Skeletal muscle tissue (tissue), 4 donors: ENCODE data around the gene OPA1. TPM values are rescaled to one million over a fixed set of nuclear protein-coding genes. Genes with fewer than 3 reads are reported as not detected.

ENCODE experiments used
- H3K27ac ChIP-seq: one replicate; pipeline ENCODE4 v1.7.0; 2013; ENCODE audit warnings: mild to moderate bottlenecking, low read depth, low read length, inconsistent platforms
- H3K27me3 ChIP-seq, 3 donors: one replicate each; pipeline ENCODE4 v1.7.0; 2013; ENCODE audit warnings: low read length in 3 of 3; ENCODE audit not compliant: control insufficient read depth in 3 of 3, insufficient read depth in 3 of 3
- H3K36me3 ChIP-seq, 3 donors: one replicate each; pipeline ENCODE4 v1.7.0; 2013; ENCODE audit warnings: low read length in 3 of 3; ENCODE audit not compliant: control insufficient read depth in 3 of 3, insufficient read depth in 3 of 3
- H3K4me1 ChIP-seq, 3 donors: one replicate each; pipeline ENCODE4 v1.7.0; 2013; ENCODE audit warnings: low read length in 3 of 3, mild to moderate bottlenecking in 3 of 3; ENCODE audit not compliant: control insufficient read depth in 3 of 3, insufficient read depth in 3 of 3
- H3K4me3 ChIP-seq, 3 donors: one replicate each; pipeline ENCODE4 v1.7.0; 2013; ENCODE audit warnings: low read length in 3 of 3
- H3K9ac ChIP-seq, 3 donors: one replicate each; pipeline ENCODE4 v1.7.0; 2013; ENCODE audit warnings: low read length in 3 of 3, mild to moderate bottlenecking in 3 of 3, moderate library complexity in 2 of 3, low read depth in 1 of 3
- H3K9me3 ChIP-seq, 3 donors: one replicate each; pipeline ENCODE4 v1.7.0; 2013; ENCODE audit warnings: low read length in 3 of 3; ENCODE audit not compliant: control insufficient read depth in 3 of 3
- total RNA-seq: library from RNA; depleted of rRNA; stranded (reverse); fragments of >200 nt; gene quantifications from one replicate; pipeline ENCODE4 v1.2.3, GENCODE V29; 2014
- donor health status: Osteomylitis.

Gene OPA1
- total RNA-seq, 1 donor from 2014 or later = 38.1 TPM

GRCh38 chr3:193559100-193559499 lies 33.9 kb upstream of the OPA1 start:
- Histone ChIP-seq H3K9ac (no peak overlapping the region), H3K27ac (no peak overlapping the region), H3K27me3 (no peaks in the 10 kb centered on the region), H3K4me1 (peaks cover 0 to 7% (median 0%) of the 10 kb centered on the region in 3 donors), H3K9me3 (no peaks in the 10 kb centered on the region), H3K36me3 (no peaks in the 10 kb centered on the region), H3K4me3 (no peak overlapping the region)

- Histone ChIP-seq H3K27ac (no peak overlapping the region), H3K4me1 (peaks cover 0 to 7% (median 0%) of the 10 kb centered on the region in 3 donors), H3K4me3 (no peak overlapping the region), H3K27me3 (no peaks in the 10 kb centered on the region), H3K36me3 (no peaks in the 10 kb centered on the region), H3K9me3 (no peaks in the 10 kb centered on the region), H3K9ac (no peak overlapping the region)
Measured at GRCh38 chr3:193560091-193560490, 32.9 kb upstream of the OPA1 start.

DNA sequence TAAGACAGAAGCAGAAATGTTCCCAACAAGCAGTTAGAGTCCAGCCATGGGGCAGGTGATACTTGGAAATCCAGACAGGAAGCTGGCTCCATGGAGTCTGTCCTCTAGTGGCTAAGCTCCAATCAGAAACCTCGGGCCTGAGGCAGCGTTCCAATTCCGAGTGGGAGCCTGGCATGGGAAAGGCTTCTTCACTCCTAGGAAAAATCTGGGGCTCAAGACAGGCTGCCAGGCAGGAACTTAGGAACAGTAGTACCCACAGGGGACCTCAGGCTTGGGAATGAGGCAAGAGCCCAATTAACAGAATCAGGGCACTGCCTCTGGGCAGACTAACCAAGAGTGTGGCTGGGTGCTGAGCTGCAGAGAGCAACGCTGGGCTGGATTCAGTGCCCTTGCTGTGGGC lies 32.1 kb upstream of the OPA1 start:
- H3K4me1 ChIP-seq = peaks cover 0 to 7% (median 0%) of the 10 kb centered on the region in 3 donors
- H3K27ac ChIP-seq = no peak overlapping the region
- H3K4me3 ChIP-seq = no peak overlapping the region
- no peaks in the 10 kb centered on the region for H3K9me3 ChIP-seq
- no peak overlapping the region for H3K9ac ChIP-seq
- H3K36me3 ChIP-seq = no peaks in the 10 kb centered on the region
- no peaks in the 10 kb centered on the region for H3K27me3 ChIP-seq

DNA sequence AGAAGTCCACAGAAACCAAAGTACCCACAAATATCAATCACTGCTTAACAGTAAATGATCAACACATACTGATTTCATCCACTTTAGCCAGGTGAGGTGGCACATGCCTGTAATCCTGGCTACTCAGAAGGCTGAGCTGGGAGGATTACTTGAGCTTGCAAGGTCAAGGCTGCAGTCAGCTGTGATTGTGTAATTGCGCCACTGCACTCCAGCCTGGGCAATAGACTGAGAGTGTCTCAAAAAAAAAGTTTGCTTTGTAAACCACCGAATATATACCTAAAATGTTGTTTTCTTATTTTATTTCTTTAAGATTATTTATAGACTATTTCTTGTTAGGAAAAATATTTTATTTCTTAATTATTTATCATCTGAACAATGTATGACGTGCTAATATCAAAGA lies 29.6 kb upstream of the OPA1 start:
- H3K9me3 ChIP-seq = no peaks in the 10 kb centered on the region
- H3K27ac ChIP-seq = no peak overlapping the region
- H3K4me3 ChIP-seq = no peak overlapping the region
- no peaks in the 10 kb centered on the region for H3K36me3 ChIP-seq
- H3K9ac ChIP-seq = no peak overlapping the region
- no peaks in the 10 kb centered on the region for H3K27me3 ChIP-seq
- peaks cover 0 to 7% (median 0%) of the 10 kb centered on the region in 3 donors for H3K4me1 ChIP-seq

- Histone ChIP-seq H3K4me3 (no peak overlapping the region), H3K4me1 (peaks cover 0 to 7% (median 0%) of the 10 kb centered on the region in 3 donors), H3K9me3 (no peaks in the 10 kb centered on the region), H3K27ac (no peak overlapping the region), H3K9ac (no peak overlapping the region), H3K36me3 (no peaks in the 10 kb centered on the region), H3K27me3 (no peaks in the 10 kb centered on the region)
Measured at GRCh38 chr3:193564012-193564411, 29.0 kb upstream of the OPA1 start.

- no peaks in the 10 kb centered on the region for H3K27me3 ChIP-seq
- no peak overlapping the region for H3K27ac ChIP-seq
- H3K36me3 ChIP-seq = no peaks in the 10 kb centered on the region
- no peak overlapping the region for H3K4me3 ChIP-seq
- no peaks in the 10 kb centered on the region for H3K9me3 ChIP-seq
- H3K4me1 ChIP-seq = no peaks in the 10 kb centered on the region
- no peak overlapping the region for H3K9ac ChIP-seq
Measured at GRCh38 chr3:193569119-193569518, 23.9 kb upstream of the OPA1 start.

DNA sequence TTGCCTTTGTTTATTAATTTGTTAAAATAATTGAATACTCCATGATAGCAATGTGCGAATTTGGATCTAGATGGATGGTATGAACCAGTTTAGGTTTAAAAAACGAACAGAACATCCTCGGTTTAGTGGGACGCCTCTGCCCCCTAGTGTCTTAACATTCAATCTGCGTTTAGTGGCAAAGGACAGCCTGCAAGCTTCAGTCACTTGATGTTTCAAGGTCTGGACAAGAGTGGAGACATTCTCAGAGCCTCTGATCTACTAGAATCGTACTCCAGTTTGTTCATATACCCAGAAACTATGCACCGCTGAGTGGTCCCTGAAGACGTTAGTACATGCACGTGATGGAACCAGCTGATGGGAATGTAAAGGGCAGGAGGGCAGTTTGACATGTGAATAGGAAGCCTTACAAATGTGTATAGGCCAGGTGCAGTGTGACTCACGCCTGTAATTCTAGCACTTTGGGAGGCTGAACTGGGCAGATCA lies 20.5 kb upstream of the OPA1 start:
- Histone ChIP-seq H3K36me3 (no peaks in the 10 kb centered on the region), H3K4me3 (no peak overlapping the region), H3K9me3 (no peaks in the 10 kb centered on the region)

DNA sequence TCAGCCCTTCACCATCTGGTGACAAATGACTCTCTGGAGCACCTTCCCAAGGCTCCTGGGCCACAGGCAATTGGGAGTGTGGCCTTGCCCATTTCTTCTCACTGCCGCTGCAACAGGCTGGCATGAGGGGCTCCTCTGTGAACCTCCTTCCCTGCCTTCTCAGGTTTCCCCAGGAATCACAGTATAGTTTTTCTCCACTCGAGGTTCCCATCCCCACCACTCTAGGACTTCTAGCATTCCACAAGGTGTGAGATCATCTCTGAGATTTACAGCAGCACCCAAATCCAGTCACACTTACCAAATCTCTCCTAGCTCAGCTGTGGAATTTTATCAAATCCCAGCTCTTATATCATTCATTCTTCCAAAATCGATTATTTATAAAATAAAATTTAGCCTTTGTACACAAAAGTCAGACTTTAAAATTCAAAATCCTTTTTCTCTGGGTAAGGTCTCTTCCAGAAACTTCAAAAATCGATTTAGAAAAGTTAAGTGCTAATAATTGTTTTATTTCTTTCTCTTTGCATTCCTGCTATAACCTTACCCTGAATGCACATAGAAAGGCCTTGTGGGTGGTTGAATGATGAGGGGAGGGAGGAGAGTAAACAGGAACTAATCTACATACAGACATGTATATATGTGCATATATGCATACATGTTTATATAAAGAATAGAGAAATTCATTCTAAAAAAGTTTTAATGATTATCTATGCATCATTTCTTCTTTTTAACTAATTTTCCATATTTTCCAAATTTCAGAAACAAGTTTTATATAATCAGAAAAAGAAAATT lies 19.4 kb upstream of the OPA1 start:
- Histone ChIP-seq H3K27me3 (no peaks in the 10 kb centered on the region), H3K36me3 (no peaks in the 10 kb centered on the region), H3K9ac (no peak overlapping the region), H3K4me1 (no peaks in the 10 kb centered on the region), H3K9me3 (no peaks in the 10 kb centered on the region), H3K27ac (no peak overlapping the region), H3K4me3 (no peak overlapping the region)

More for the DNA sequence above, 20.5 kb upstream of the OPA1 start:
- H3K9ac ChIP-seq = no peak overlapping the region
- no peaks in the 10 kb centered on the region for H3K4me1 ChIP-seq
- H3K27ac ChIP-seq = no peak overlapping the region
- no peaks in the 10 kb centered on the region for H3K27me3 ChIP-seq

DNA sequence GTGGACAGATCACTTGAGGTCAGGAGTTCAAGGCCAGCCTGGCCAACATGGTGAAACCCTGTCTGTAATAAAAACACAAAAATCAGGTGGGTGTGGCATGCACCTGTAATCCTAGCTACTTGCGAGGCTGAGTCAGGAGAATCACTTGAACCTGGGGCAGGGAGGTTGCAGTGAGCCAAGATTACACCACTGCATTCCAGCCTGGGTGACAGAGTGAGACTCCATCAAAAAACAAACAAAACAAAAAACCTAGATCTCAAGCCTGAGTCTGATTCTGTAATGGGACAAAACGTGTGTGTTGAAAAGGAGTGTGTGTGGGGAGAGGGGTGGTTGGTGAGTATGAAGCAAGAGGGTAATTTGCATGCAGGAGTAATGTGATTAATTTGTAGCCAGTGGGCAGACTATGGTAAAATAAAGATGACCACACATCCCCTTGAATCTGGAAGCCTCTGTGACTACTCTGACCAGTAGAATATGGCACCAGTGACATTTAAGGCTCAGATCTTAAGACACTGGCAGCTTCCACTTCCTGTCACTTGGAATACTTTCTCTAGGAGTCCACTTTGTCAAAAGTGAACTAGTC lies 18.4 kb upstream of the OPA1 start:
- H3K27ac ChIP-seq = no peak overlapping the region
- H3K27me3 ChIP-seq = no peaks in the 10 kb centered on the region

DNA sequence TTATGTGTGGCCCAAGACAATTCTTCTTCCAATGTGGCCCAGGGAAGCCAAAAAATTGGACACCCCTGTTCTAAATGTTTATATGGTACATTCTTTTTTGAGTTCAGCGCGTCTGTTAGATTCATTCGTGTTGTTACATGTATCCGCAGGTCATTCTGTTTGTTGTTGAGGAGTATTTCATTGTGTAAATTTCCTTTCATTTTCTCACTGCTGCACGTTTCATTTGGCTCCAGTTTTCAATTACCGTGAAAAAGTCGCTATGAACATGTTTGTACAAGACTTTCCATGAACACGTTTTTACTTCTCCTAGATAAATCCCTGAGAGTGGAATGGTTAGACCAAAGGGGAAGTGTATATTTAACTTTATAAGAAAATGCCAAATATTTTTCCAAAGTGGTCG lies 7.5 kb upstream of the OPA1 start:
- Histone ChIP-seq H3K4me1 (no peaks in the 10 kb centered on the region), H3K9ac (no peak overlapping the region), H3K27me3 (no peaks in the 10 kb centered on the region), H3K9me3 (no peaks in the 10 kb centered on the region), H3K27ac (no peak overlapping the region), H3K36me3 (no peaks in the 10 kb centered on the region), H3K4me3 (no peak overlapping the region)

More for the DNA sequence above, 18.4 kb upstream of the OPA1 start:
- Histone ChIP-seq H3K9me3 (no peaks in the 10 kb centered on the region), H3K36me3 (no peaks in the 10 kb centered on the region), H3K4me1 (no peaks in the 10 kb centered on the region), H3K4me3 (no peak overlapping the region), H3K9ac (no peak overlapping the region)
